Gastroesophageal sphincter (tissue), 3 donors: ENCODE measurements around the gene GLRA3.

ENCODE experiments used
- CTCF ChIP-seq, 4 experiments: fragments of 200-600 bp in 2 of 4; fragments of 450-650 bp in 2 of 4; sonication (generic) in 1 of 4; IDR thresholded peaks; one replicate each; pipeline ENCODE4 v1.5.1; 2017 to 2019; ENCODE audit warnings: antibody characterized with exemption in 4 of 4, mild to moderate bottlenecking in 2 of 4, moderate library complexity in 2 of 4
- EP300 ChIP-seq: sonication (generic); formaldehyde crosslinking; IDR thresholded peaks from one replicate; pipeline ENCODE4 v1.6.1; 2017; ENCODE audit warnings: antibody characterized with exemption, mild to moderate bottlenecking
- POLR2A ChIP-seq, 2 donors: fragments of 450-650 bp; IDR thresholded peaks; one replicate each; pipeline ENCODE4 v1.6.1; 2017; ENCODE audit warnings: antibody characterized with exemption in 2 of 2, mild to moderate bottlenecking in 2 of 2, moderate library complexity in 1 of 2
- POLR2AphosphoS5 ChIP-seq: sonication (generic); formaldehyde crosslinking; IDR thresholded peaks from one replicate; pipeline ENCODE4 v1.6.1; 2017; ENCODE audit warnings: antibody characterized with exemption

GRCh38 chr4:174709526-174709925 is 119.5 kb downstream of the GLRA3 start:
- TF ChIP-seq POLR2A (IDR thresholded peaks at IDR 0.05) (no peak), CTCF (IDR thresholded peaks at IDR 0.05) (no peak), EP300 (no peak), POLR2AphosphoS5 (no peak)
